IPS DF 6.9 (cell line): ENCODE measurements around the gene ADCY3.

Source experiments
- DNase-seq: peaks from one replicate; pipeline ENCODE4 v3.0.0-alpha.2; 2013; ENCODE audit warnings: low read depth, low spot score
- H3K27ac ChIP-seq: one replicate; pipeline ENCODE4 v1.5.1; 2013; ENCODE audit warnings: low read length, control low read depth
- H3K27me3 ChIP-seq: 2 replicates; pipeline ENCODE4 v1.6.1; 2013; ENCODE audit warnings: mild to moderate bottlenecking, low read length; ENCODE audit not compliant: control insufficient read depth, insufficient read depth
- H3K36me3 ChIP-seq: 2 replicates; pipeline ENCODE4 v1.6.1; 2013; ENCODE audit warnings: low read length; ENCODE audit not compliant: control insufficient read depth, insufficient read depth
- H3K4me1 ChIP-seq: 2 replicates; pipeline ENCODE4 v1.6.1; 2013; ENCODE audit warnings: low read length; ENCODE audit not compliant: control insufficient read depth, insufficient read depth
- H3K4me3 ChIP-seq: 2 replicates; pipeline ENCODE4 v1.5.1; 2013; ENCODE audit warnings: mild to moderate bottlenecking, low read length
- H3K9me3 ChIP-seq: 2 replicates; pipeline ENCODE4 v1.6.1; 2013; ENCODE audit warnings: low read length, inconsistent platforms; ENCODE audit not compliant: control insufficient read depth, insufficient read depth
- WGBS: extraction: QIAGEN DNeasy Blood & Tissue Kit; methylation state at CpG from one replicate; pipeline ENCODE4 v1.1.7; 2013; ENCODE audit warnings: mixed read lengths, missing lambda C conversion rate; ENCODE audit not compliant: insufficient read length, insufficient coverage; 5-methylcytosine and 5-hydroxymethylcytosine counted together

Gene ADCY3

DNA sequence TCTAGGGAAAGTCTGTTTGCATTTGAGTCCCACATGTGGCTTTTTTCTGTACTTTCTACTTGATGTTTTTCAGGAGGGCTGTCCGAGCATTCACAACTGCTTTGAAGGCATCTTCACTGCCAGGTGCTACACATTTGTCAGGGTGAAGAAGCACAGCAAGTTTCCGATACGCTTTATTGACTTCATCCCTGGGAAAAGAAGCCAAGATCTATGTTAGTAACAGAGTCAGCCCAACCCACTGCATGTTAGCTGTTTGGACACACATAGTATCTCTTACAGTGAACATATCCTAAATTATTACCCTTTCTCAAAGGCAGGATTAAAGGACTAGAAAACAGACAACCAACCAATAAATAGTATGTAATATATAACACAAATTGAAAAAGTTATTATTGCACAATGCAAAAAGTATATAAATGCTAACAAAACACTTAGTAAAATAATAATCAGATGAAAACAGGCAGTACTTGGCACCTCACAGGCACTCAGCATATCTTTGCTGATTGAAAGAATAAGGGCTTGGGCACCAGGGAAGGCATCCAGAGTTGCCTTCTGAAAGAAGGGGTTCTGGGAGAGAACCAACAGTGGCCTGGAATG lies 27.6 kb upstream of the ADCY3 start:
- H3K36me3 ChIP-seq, result peaks cover 2% of the 10 kb centered on the region; the same call in 1 of the 2 replicates
- H3K4me1 ChIP-seq, result no peaks in the 10 kb centered on the region
- WGBS, result no CpG with 5 or more reads among the region's 3 CpGs
- no peaks in the 10 kb centered on the region for H3K27me3 ChIP-seq
- H3K9me3 ChIP-seq, result no peaks in the 10 kb centered on the region
- no peak overlapping the region for H3K4me3 ChIP-seq
- H3K27ac ChIP-seq, result no peak overlapping the region
- DNase-seq, result no peak

GRCh38 chr2:24945907-24946306 lies 25.9 kb upstream of the ADCY3 start:
- H3K4me3 ChIP-seq, result no peak overlapping the region
- no peak overlapping the region for H3K27ac ChIP-seq
- no peaks in the 10 kb centered on the region for H3K9me3 ChIP-seq
- H3K27me3 ChIP-seq, result no peaks in the 10 kb centered on the region
- peaks cover 2% of the 10 kb centered on the region; the same call in 1 of the 2 replicates for H3K36me3 ChIP-seq
- H3K4me1 ChIP-seq, result no peaks in the 10 kb centered on the region
- WGBS, result 100% methylated on average over 2 of the region's 4 CpGs
- DNase-seq, result no peak

GRCh38 chr2:24943427-24944053 lies 23.5 kb upstream of the ADCY3 start:
- no CpG with 5 or more reads among the region's 7 CpGs for WGBS
- H3K27me3 ChIP-seq, result no peaks in the 10 kb centered on the region
- no peak overlapping the region for H3K4me3 ChIP-seq

GRCh38 chr2:24939353-24939752 lies 19.3 kb upstream of the ADCY3 start:
- Histone ChIP-seq H3K36me3 (no peaks in the 10 kb centered on the region; the same call in 1 of the 2 replicates), H3K4me1 (no peaks in the 10 kb centered on the region), H3K27me3 (no peaks in the 10 kb centered on the region), H3K4me3 (no peak overlapping the region), H3K9me3 (no peaks in the 10 kb centered on the region), H3K27ac (no peak overlapping the region)
- DNase-seq, result no peak
- no CpG with 5 or more reads among the region's 6 CpGs for WGBS

More at GRCh38 chr2:24943427-24944053, 23.5 kb upstream of the ADCY3 start:
- DNase-seq, result no peak
- no peaks in the 10 kb centered on the region for H3K4me1 ChIP-seq
- H3K9me3 ChIP-seq, result no peaks in the 10 kb centered on the region
- H3K36me3 ChIP-seq, result peaks cover 2% of the 10 kb centered on the region; the same call in 1 of the 2 replicates
- H3K27ac ChIP-seq, result no peak overlapping the region

GRCh38 chr2:24937236-24937635 lies 17.2 kb upstream of the ADCY3 start:
- Histone ChIP-seq H3K4me1 (no peaks in the 10 kb centered on the region), H3K27ac (no peak overlapping the region), H3K4me3 (no peak overlapping the region), H3K36me3 (no peaks in the 10 kb centered on the region), H3K9me3 (no peaks in the 10 kb centered on the region), H3K27me3 (no peaks in the 10 kb centered on the region)
- DNase-seq, result no peak
- WGBS, result no CpG with 5 or more reads among the region's 2 CpGs

DNA sequence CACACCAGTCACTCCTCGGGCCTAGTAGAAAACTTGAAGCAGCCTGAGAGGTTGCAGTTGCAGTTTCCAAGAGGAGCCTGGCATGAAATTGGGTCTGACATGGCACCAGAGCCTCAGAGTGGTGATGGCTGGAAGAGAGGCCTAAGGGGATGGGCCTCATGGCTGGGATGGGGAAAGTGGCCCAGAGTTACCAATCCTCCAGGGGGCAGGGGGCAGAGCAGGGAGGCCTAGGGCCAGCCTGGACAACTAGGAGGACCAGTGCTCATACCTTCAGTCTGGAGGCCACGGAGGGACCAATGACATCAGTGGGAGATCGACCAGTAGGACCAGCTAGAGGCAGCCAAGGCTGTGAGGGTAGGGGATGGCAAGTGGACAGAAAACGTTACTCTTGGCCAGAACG lies 15.1 kb upstream of the ADCY3 start:
- Histone ChIP-seq H3K4me3 (no peak overlapping the region), H3K4me1 (no peaks in the 10 kb centered on the region), H3K27ac (no peak overlapping the region), H3K9me3 (no peaks in the 10 kb centered on the region), H3K36me3 (no peaks in the 10 kb centered on the region), H3K27me3 (no peaks in the 10 kb centered on the region)
- no peak for DNase-seq
- no CpG with 5 or more reads among the region's 5 CpGs for WGBS

DNA sequence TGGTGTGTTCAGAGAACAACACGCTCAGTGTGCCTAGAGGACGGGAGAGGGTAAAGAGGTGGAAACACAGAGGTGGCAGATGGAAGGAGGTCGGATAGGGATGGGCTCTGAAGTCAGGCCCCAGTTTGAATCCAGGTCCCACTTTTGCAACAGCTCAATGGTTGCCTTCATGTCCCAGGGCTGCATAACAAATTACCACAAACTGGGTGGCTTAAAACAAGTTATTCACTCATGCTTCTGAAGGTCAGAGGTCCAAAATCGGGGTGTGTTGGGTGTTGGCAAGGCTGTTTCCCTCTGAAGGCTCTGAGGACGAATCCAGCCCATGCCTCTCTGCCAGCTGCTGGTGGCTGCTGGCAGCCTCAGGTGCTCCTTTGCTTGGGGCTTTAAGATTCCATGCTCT lies 12.7 kb upstream of the ADCY3 start:
- Histone ChIP-seq H3K36me3 (no peaks in the 10 kb centered on the region), H3K9me3 (no peaks in the 10 kb centered on the region), H3K27ac (no peak overlapping the region), H3K4me1 (0 out of 2 replicates have a peak, but pooled peaks cover 1% of the 10 kb centered on the region), H3K4me3 (no peak overlapping the region), H3K27me3 (no peaks in the 10 kb centered on the region)
- no peak for DNase-seq
- WGBS, result no CpG with 5 or more reads among the region's 5 CpGs

DNA sequence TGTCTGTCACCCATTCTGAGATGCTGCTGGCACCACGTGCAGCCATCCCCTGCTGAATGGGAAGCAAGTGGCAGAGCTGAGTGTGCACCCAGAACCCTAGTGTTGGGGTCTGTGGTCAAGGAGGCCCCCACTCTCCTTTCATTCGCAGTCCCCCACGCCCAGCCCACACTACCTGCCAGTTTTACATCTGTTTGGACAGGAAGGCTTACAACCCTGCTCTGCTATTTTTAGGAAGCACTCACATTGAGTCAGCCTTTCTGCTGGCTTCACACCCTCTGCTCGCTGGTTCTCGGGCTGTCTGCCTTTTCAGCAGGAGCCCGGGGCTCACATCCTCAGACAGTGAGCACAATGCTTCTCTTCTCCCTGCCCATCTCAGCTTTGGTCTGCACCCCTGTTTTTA lies 10.7 kb upstream of the ADCY3 start:
- no CpG with 5 or more reads among the region's 6 CpGs for WGBS
- Histone ChIP-seq H3K4me3 (no peak overlapping the region), H3K36me3 (no peaks in the 10 kb centered on the region; the same call in 1 of the 2 replicates), H3K27me3 (no peaks in the 10 kb centered on the region), H3K27ac (no peak overlapping the region), H3K4me1 (0 out of 2 replicates have a peak, but pooled peaks cover 1% of the 10 kb centered on the region), H3K9me3 (no peaks in the 10 kb centered on the region)
- no peak for DNase-seq

- 0 out of 2 replicates have a peak, but pooled peaks cover 1% of the 10 kb centered on the region for H3K4me1 ChIP-seq
- WGBS, result 100% methylated on average over 1 of the region's 3 CpGs
- no peak for DNase-seq
- no peaks in the 10 kb centered on the region for H3K27me3 ChIP-seq
- no peaks in the 10 kb centered on the region for H3K9me3 ChIP-seq
- H3K36me3 ChIP-seq, result no peaks in the 10 kb centered on the region; the same call in 1 of the 2 replicates
- H3K27ac ChIP-seq, result no peak overlapping the region
- no peak overlapping the region for H3K4me3 ChIP-seq
Observed at GRCh38 chr2:24929230-24929629, 9.2 kb upstream of the ADCY3 start.

DNA sequence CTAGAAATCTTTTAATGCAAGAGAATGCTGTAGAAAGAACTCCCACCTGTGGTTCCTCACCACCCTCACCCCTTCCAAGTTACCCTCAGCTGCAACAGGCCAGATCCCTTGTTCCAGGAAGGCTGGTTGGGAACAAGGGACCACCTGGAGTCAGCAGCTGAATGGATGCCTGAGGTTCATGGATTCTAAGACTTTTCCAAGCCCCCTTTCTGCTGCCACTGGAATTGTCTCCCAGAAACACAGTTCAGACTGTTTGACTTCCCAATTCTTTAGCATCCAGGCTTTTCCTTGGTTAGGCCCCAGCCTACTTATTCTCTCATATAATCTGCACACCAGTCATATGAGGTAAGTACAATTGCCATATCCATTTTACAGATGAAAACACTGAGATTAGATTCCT lies 8.0 kb upstream of the ADCY3 start:
- Histone ChIP-seq H3K36me3 (no peaks in the 10 kb centered on the region; the same call in 1 of the 2 replicates), H3K27ac (no peak overlapping the region), H3K27me3 (no peaks in the 10 kb centered on the region), H3K4me3 (no peak overlapping the region), H3K4me1 (0 out of 2 replicates have a peak, but pooled peaks cover 1% of the 10 kb centered on the region), H3K9me3 (no peaks in the 10 kb centered on the region)
- no peak for DNase-seq
